Skeletal muscle satellite cell (primary cell): ENCODE data around the gene CERS3.

Experiments used
- H3K27me3 ChIP-seq: 2 replicates; pipeline ENCODE4 v1.7.0; 2013; ENCODE audit warnings: low read length; ENCODE audit not compliant: control insufficient read depth, insufficient read depth
- H3K36me3 ChIP-seq: 2 replicates; pipeline ENCODE4 v1.7.0; 2013; ENCODE audit warnings: mild to moderate bottlenecking, control low read depth, low read length; ENCODE audit not compliant: insufficient read depth
- H3K4me1 ChIP-seq: 2 replicates; pipeline ENCODE4 v1.7.0; 2013; ENCODE audit warnings: low read length; ENCODE audit not compliant: control insufficient read depth, insufficient read depth
- H3K4me2 ChIP-seq: 2 replicates; pipeline ENCODE4 v1.7.0; 2013; ENCODE audit warnings: mild to moderate bottlenecking, low read length
- H3K4me3 ChIP-seq: 2 replicates; pipeline ENCODE4 v1.7.0; 2013; ENCODE audit warnings: low read length
- H3K9ac ChIP-seq: 2 replicates; pipeline ENCODE4 v1.7.0; 2013; ENCODE audit warnings: mild to moderate bottlenecking, low read depth, low read length, moderate library complexity
- H3K9me3 ChIP-seq: replicated peaks from 2 replicates; pipeline ENCODE4 v1.7.0; 2013; ENCODE audit warnings: mild to moderate bottlenecking, control low read depth, low read length

The CERS3 gene

DNA sequence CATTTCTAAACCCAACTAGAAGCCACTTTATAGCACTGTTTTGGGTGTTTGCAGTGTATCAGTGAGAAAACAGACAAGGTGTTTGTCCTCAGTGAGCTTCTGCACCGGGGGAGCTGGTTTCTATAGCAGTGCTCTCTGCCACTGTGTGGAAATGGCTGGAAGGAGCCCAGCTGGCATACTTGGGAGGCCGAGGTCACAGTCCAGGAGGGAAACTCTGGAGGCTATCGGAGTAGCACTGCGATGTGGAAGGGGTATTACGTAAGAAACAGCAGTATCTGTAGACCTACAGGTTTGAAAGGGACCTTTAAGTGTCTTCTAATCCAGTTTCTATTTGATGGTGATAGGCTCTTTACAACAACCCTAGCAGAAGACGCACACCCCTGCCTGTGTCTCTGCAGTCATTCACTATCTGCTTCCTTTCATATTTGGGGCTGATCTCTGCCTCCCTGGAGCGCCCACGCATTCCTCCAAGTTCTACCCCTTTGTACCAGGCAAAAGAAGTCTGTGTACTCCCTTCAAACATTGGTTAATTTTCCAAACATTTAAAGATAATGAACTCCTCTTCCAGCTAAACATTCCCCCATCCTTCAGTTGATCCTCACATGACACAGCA is 99.5 kb downstream of the CERS3 start:
- Histone ChIP-seq H3K4me2 (no peak overlapping the region), H3K4me1 (no peaks in the 10 kb centered on the region), H3K4me3 (no peak overlapping the region), H3K36me3 (no peaks in the 10 kb centered on the region), H3K9me3 (peaks cover 5% of the 10 kb centered on the region), H3K27me3 (no peaks in the 10 kb centered on the region), H3K9ac (no peak overlapping the region)

DNA sequence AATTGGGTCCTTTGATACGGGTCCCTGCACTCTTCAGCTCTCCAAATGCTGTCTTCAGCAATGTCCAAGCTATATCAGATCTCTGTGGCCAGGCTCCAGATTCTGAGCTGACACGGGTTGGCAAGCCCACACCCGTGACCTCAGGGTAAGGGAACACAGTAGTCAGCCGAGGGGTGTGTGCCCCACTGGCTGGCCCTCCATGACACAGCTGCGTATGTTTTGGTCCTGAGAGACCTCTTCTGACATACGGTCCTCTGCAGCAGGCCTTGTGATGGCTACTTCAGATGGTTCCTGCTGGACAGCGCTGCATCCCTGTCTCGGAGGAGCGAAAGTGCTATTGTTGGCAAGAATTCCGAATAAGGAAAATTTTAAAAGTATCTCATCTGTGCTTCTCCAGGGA is 101.8 kb downstream of the CERS3 start:
- Histone ChIP-seq H3K4me1 (no peaks in the 10 kb centered on the region), H3K36me3 (no peaks in the 10 kb centered on the region), H3K4me2 (no peak overlapping the region), H3K27me3 (no peaks in the 10 kb centered on the region), H3K9ac (no peak overlapping the region), H3K4me3 (no peak overlapping the region), H3K9me3 (peaks cover 5% of the 10 kb centered on the region)

DNA sequence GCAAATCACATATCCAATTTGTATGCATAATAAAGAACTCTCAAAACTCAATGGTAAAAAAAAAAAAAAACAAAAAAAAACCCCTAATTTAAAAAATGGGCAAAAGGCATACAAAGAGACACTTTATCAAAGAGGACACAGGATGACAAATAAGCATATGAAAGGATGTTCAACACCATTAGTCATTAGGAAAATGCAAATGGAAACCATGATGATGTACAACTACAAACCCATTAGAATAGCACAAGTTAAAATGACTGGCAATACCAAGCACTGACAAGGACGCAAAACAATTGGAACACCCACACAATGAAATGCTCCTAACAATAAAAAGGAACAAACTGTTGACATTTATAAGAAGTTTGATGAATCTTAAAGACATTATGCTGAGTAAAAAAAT is 123.6 kb downstream of the CERS3 start:
- Histone ChIP-seq H3K27me3 (no peaks in the 10 kb centered on the region), H3K4me1 (no peaks in the 10 kb centered on the region), H3K36me3 (no peaks in the 10 kb centered on the region), H3K9me3 (no peaks in the 10 kb centered on the region), H3K9ac (no peak overlapping the region), H3K4me2 (no peak overlapping the region), H3K4me3 (no peak overlapping the region)

DNA sequence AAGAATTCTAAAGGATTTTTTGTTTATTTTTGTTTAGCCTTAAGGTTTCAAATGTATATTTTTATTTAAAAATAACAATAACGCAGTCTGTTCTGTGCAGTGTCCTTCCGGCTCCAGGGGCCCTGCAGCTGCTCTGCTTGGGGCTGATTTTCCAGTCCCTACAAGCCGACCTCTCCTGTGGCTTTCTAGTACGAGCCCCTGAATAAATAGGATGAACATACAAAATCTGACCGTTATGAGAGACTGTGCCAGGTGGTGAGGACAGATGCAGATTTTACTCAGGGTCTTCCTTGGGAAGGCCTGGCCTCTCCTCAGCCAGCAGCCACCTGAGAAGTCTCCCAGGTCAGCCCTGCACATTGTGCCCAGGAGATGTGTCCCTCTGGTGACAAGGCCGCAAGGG is 127.8 kb downstream of the CERS3 start:
- no peaks in the 10 kb centered on the region for H3K4me1 ChIP-seq
- no peak overlapping the region for H3K4me2 ChIP-seq
- no peak overlapping the region for H3K4me3 ChIP-seq
- no peaks in the 10 kb centered on the region for H3K27me3 ChIP-seq
- H3K9ac ChIP-seq: no peak overlapping the region
- no peaks in the 10 kb centered on the region for H3K9me3 ChIP-seq
- no peaks in the 10 kb centered on the region for H3K36me3 ChIP-seq

DNA sequence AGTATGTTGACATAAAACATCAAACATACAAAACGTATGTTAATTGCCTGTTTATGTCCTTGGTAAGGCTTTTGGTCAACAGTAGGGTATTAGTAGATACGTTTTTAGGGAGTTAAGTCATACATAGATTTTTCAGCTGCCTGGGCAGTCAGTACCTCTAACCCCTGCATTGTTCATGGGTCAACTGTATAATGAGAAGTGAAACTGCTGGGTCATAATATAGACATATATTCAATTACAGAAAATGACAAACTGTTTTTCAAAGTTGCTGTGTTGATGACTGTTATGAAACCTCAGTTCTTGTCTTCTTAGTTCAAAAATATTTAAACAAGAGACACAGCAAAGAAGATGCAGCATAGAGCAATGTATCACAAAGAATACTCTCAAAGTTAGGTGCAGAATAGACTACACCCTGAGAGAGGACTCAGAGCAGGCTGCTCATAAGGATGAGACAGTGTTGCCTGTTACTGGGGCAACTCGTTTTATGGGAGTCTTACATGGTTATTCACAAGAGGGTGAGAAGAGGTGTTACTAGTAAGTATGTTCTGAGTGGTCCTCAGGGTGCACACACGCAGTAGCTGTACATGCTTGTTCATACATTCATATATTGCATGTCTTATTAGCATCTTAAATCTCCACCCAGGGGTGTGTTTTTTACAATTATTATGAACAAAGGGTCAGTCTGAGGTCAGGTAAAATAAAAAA is 133.9 kb downstream of the CERS3 start:
- Histone ChIP-seq H3K9ac (no peak overlapping the region), H3K9me3 (no peaks in the 10 kb centered on the region), H3K4me3 (no peak overlapping the region), H3K27me3 (no peaks in the 10 kb centered on the region), H3K4me1 (no peaks in the 10 kb centered on the region), H3K4me2 (no peak overlapping the region), H3K36me3 (no peaks in the 10 kb centered on the region)

DNA sequence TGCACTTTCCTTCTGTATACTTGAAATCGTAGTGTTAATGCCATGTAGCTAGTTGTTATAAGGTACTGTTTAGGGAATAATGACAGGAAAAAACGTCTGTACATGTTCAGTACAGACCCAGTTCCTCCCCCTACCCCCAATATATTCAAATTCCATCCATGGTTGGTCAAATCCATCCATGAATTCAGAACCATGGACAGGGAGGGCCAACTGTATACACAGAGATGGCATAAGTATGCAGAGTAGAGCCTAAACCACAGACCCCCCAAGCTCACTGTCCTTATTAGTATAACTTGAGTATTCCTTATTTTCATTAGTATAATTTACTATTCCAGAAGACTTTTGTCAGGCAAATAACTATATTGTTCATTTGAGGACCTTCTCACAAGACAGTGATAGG is 135.7 kb downstream of the CERS3 start:
- Histone ChIP-seq H3K4me3 (no peak overlapping the region), H3K4me2 (no peak overlapping the region), H3K9me3 (no peaks in the 10 kb centered on the region), H3K9ac (no peak overlapping the region), H3K4me1 (no peaks in the 10 kb centered on the region), H3K36me3 (no peaks in the 10 kb centered on the region), H3K27me3 (no peaks in the 10 kb centered on the region)

DNA sequence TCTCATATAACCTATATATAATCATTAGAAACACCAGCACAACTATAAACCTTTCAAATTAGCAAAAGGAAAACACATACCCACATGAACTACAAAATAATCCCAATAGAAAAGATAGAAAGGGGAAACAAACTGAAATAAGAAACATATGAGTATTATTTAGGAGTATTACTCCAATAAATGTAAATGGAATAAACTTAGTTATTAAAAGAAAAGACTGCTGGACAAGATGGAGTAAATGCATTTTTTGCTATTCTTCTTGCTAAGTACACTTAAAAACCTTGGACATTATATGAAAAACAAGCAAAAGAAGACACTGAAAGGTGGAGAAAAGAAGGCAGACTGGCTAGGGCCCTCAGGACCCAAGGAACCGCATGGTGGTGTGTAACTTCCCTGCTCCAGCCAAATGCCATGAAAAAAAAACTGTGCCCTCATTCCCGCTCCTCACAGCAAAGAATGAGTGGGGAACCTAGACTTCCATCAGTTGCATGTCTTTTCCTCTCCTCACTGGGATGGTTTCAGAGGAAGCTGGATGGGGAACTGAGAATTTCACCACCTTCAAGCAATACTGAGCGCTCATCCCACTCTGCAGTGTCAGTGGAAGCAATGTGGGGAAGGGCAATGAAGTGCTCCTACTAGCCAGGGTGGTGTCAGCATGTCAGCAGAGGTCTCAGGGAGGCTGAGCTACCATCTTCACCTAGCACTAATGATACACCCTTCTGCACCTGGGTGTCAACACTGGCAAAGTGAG is 143.3 kb downstream of the CERS3 start:
- Histone ChIP-seq H3K36me3 (no peaks in the 10 kb centered on the region), H3K9me3 (peaks cover 7% of the 10 kb centered on the region), H3K4me3 (no peak overlapping the region), H3K27me3 (no peaks in the 10 kb centered on the region), H3K4me1 (no peaks in the 10 kb centered on the region), H3K4me2 (no peak overlapping the region), H3K9ac (no peak overlapping the region)

DNA sequence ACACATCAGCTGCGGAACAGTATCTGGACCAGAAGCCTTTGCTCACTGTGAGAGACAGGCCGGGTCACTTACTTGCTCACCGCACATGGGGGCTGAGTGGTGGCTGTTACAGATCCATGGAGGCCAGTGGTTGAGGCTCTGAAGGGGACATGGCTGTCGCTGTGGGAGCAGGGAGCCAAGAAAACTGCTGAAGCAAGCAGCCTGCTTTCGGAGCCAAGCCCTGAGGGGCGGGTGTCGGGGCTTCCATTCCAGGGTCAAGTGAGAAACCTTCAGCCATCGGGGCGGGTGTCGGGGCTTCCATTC is 144.7 kb downstream of the CERS3 start:
- Histone ChIP-seq H3K4me1 (no peaks in the 10 kb centered on the region), H3K9ac (no peak overlapping the region), H3K9me3 (peaks cover 7% of the 10 kb centered on the region), H3K4me3 (no peak overlapping the region), H3K4me2 (no peak overlapping the region), H3K36me3 (no peaks in the 10 kb centered on the region), H3K27me3 (no peaks in the 10 kb centered on the region)

DNA sequence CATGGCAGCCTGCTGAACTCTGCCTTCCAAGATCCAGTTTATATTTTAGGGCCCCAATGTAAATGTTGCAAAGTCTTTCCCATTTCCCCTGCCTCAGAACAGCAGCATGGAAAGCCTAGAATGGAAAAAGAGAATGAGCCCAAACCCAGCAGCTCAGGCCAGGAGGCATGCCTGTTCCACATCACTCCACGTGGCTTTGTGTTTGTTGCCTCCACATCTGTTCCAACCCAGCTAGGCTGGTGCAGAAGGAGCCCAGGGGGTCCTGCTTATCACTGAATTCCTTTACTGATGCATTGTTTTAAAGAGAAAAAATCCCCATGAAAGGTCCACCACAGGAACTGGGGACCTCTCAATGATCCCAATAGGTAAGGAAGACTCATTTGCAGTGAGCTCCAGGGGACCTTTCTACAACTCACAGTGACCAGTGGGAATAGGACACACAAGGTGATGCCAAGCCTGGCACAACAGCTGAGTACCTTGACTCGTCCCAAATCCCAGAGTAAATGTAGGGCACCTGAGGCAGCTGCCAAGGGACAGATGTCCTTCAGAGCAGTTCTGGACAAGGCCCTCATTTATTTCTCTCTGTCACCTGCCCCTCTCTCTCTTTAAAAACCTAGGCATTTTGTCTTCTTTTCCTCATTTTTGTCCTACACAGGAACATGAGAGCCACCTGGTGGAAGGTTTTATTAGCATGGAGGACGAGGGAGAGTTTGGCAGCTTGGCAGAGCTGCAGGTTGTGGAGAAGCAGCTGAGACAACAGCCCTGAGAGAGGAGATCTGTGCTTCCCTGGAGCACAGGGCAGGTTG is 145.2 kb downstream of the CERS3 start:
- H3K4me3 ChIP-seq: no peak overlapping the region
- H3K27me3 ChIP-seq: no peaks in the 10 kb centered on the region
- H3K4me1 ChIP-seq: no peaks in the 10 kb centered on the region
- H3K4me2 ChIP-seq: no peak overlapping the region
- no peaks in the 10 kb centered on the region for H3K36me3 ChIP-seq
- no peak overlapping the region for H3K9ac ChIP-seq
- H3K9me3 ChIP-seq: peaks cover 7% of the 10 kb centered on the region

DNA sequence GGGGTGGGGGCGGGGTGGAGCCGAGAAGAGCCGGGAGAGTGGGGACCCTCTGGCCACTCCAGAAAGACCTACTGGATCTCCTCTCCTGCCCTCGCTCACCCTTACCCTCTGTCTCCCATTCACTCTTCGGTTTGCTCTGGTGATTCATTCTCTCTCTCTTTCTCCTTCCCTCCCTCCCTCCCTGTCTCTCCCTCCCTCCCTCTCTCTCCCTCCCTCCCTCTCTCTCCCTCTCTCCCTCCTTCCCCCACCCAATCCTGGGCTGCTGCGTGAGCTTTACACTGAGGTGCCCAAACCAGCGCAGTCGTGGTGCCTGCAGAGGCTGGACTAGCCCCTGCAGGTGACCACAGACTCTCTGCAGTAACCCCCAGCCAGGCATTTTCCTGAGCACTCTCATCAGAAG is 154.8 kb downstream of the CERS3 start:
- Histone ChIP-seq H3K27me3 (no peaks in the 10 kb centered on the region), H3K4me3 (no peak overlapping the region), H3K9me3 (no peaks in the 10 kb centered on the region), H3K9ac (no peak overlapping the region), H3K4me1 (no peaks in the 10 kb centered on the region), H3K4me2 (no peak overlapping the region), H3K36me3 (no peaks in the 10 kb centered on the region)

DNA sequence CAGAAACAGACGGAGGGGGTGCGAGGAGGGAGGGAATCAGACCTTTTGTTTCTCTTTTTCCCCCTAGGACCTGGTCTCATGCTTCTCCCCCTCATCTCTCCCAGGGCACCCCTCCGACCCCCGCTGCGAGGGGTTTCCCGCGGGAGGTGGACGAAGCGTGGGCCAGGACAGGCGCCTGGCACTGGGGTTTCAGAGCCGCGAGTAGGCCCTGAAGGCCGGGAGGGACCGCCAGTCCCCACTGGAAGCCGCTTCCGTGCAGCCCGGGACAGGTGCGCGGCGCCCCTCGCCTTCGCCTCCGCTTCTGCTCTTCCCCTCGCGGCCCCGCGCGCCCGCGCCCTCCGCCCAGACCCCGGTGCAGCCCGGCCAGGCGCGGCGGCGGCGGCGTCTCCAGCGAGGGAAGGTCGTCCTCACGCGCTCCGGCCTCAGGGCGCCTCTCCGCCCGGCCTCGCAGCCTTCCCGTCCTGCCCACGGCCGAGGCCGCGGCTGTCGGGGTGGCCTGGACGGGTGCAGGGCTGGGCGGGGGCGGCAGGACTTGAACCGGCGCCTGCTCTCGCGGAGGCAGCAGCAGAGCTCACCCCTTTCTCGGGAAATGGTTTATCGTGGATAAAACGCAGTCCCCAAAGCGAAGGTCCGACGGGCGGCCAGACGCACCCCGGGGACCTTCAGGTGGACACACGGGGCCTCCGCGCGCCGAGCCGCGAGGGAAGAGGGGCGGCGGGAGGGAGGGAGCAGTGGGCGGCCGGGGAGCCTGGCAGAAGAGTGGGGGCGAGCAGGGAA is 155.4 kb downstream of the CERS3 start:
- no peak overlapping the region for H3K4me3 ChIP-seq
- H3K4me2 ChIP-seq: no peak overlapping the region
- H3K9me3 ChIP-seq: no peaks in the 10 kb centered on the region
- H3K36me3 ChIP-seq: no peaks in the 10 kb centered on the region
- H3K27me3 ChIP-seq: no peaks in the 10 kb centered on the region
- H3K9ac ChIP-seq: no peak overlapping the region
- no peaks in the 10 kb centered on the region for H3K4me1 ChIP-seq
